Frontal cortex (tissue), 4 donors: ENCODE results near the gene CLNS1A. TPM values are rescaled to one million over a fixed set of nuclear protein-coding genes. Genes with fewer than 3 reads are reported as not detected.
A peak's percentile ranks its signal among the peaks of the same experiment; 100 is the strongest.
"Not testable (repeated sequence)": the region's sequence is repeated elsewhere in the genome, so short reads cannot be mapped to it uniquely, and the experiment has no call there.

Experiments used
- DNase-seq, 2 donors: peaks; one replicate each; pipeline ENCODE4 v3.0.0; 2012; ENCODE audit warnings: low spot score in 2 of 2
- FAIRE-seq: peaks from 2 replicates; lab custom pipeline; 2012; peaks lifted over from hg19 to GRCh38; lab: Jason Lieb, UNC
- total RNA-seq: library from RNA; depleted of rRNA; stranded (reverse); fragments of >200 nt; gene quantifications from one replicate; pipeline ENCODE4 v1.2.3, GENCODE V29; 2014
- donor health status: control.
- donor health status: control.
- donor health status: control.

Gene CLNS1A
- total RNA-seq = 220 TPM

- FAIRE-seq (no peak), DNase-seq (peak; percentile 69 to 80)
Observed at GRCh38 chr11:77637345-77638165, at the start of gene CLNS1A. CLNS1A (minus strand) TSS chr11:77637794; CDS start chr11:77637714, 80 bp downstream.

GRCh38 chr11:77687088-77687487 is 49.5 kb upstream of the CLNS1A start:
- no peak for FAIRE-seq
- no peak for DNase-seq

GRCh38 chr11:77677138-77677537 is 39.5 kb upstream of the CLNS1A start:
- DNase-seq = no peak
- no peak for FAIRE-seq

- no peak for DNase-seq
- no peak for FAIRE-seq
Observed at GRCh38 chr11:77672264-77672663, 34.7 kb upstream of the CLNS1A start.

- FAIRE-seq = no peak
- DNase-seq = no peak
Observed at GRCh38 chr11:77669848-77670511, 32.4 kb upstream of the CLNS1A start.

- no peak for DNase-seq
- no peak for FAIRE-seq
Observed at GRCh38 chr11:77668760-77669159, 31.2 kb upstream of the CLNS1A start.

GRCh38 chr11:77665240-77665965 is 27.8 kb upstream of the CLNS1A start:
- FAIRE-seq = no peak
- no peak for DNase-seq

- no peak for FAIRE-seq
- DNase-seq = no peak
Observed at GRCh38 chr11:77661670-77662069, 24.1 kb upstream of the CLNS1A start.

GRCh38 chr11:77660947-77661346 is 23.4 kb upstream of the CLNS1A start:
- no peak for DNase-seq
- no peak for FAIRE-seq

- FAIRE-seq = no peak
- no peak for DNase-seq
Observed at GRCh38 chr11:77658213-77659013, 20.8 kb upstream of the CLNS1A start.

GRCh38 chr11:77656362-77656761 is 18.8 kb upstream of the CLNS1A start:
- DNase-seq = no peak
- FAIRE-seq = no peak

- no peak for FAIRE-seq
- DNase-seq = no peak
Observed at GRCh38 chr11:77654770-77655434, 17.3 kb upstream of the CLNS1A start.

GRCh38 chr11:77650123-77650522 is 12.5 kb upstream of the CLNS1A start:
- FAIRE-seq = no peak
- no peak for DNase-seq

GRCh38 chr11:77647654-77648305 is 10.2 kb upstream of the CLNS1A start:
- no peak for DNase-seq
- FAIRE-seq = no peak

- DNase-seq (no peak), FAIRE-seq (no peak)
Observed at GRCh38 chr11:77644887-77645286, 7.3 kb upstream of the CLNS1A start.

- FAIRE-seq (no peak), DNase-seq (no peak)
Observed at GRCh38 chr11:77642228-77642627, 4.6 kb upstream of the CLNS1A start.

GRCh38 chr11:77636731-77637344 is 756 bp downstream of the CLNS1A start:
- DNase-seq (no peak), FAIRE-seq (no peak)

- DNase-seq, FAIRE-seq: not testable (repeated sequence)
Observed at GRCh38 chr11:77633926-77634325, 3.7 kb downstream of the CLNS1A start.
